HepG2 (cell line): Measurements from ENCODE around the gene SMAP2. TPM values are rescaled to one million over a fixed set of nuclear protein-coding genes. Genes with fewer than 3 reads are reported as not detected.

ENCODE experiments used
- CEBPG ChIP-seq: IDR thresholded peaks from 2 replicates; pipeline ENCODE4 v1.6.1; 2016
- CREM ChIP-seq, 2 experiments: sonication (generic) in 1 of 2; formaldehyde crosslinking in 1 of 2; IDR thresholded peaks; 2 replicates each; pipeline versions ENCODE4 v1.4.0 to v1.6.1; 2016 to 2020; ENCODE audit warnings: antibody characterized with exemption in 1 of 2, mild to moderate bottlenecking in 1 of 2, missing genetic modification reagents in 1 of 2
- ELF1 ChIP-seq: sonication (generic); formaldehyde crosslinking; IDR thresholded peaks from 2 replicates; pipeline ENCODE4 v1.4.0; 2020; ENCODE audit warnings: missing genetic modification reagents
- HNRNPK ChIP-seq: fragments of 200-400 bp; formaldehyde crosslinking; IDR thresholded peaks from 2 replicates; pipeline ENCODE4 v1.6.1; 2018; ENCODE audit warnings: low read length, low read depth, moderate library complexity, mild to moderate bottlenecking; ENCODE audit not compliant: poor library complexity, severe bottlenecking
- IRF2 ChIP-seq: IDR thresholded peaks from 2 replicates; pipeline ENCODE4 v1.6.1; 2018; ENCODE audit warnings: missing genetic modification reagents, missing compliant biosample characterization
- MIER3 ChIP-seq: IDR thresholded peaks from 2 replicates; pipeline ENCODE4 v1.6.1; 2016; ENCODE audit warnings: missing compliant biosample characterization, borderline replicate concordance
- NR2C2 ChIP-seq: sonication (generic); formaldehyde crosslinking; IDR thresholded peaks from 2 replicates; pipeline ENCODE4 v1.4.0; 2020; ENCODE audit warnings: missing genetic modification reagents, mild to moderate bottlenecking, moderate library complexity, borderline replicate concordance
- RBFOX2 ChIP-seq: fragments of 200-400 bp; formaldehyde crosslinking; IDR thresholded peaks from 2 replicates; pipeline ENCODE4 v1.6.1; 2017; ENCODE audit warnings: low read depth, mild to moderate bottlenecking, low read length
- RFX5 ChIP-seq: IDR thresholded peaks from 2 replicates; pipeline ENCODE4 v1.6.1; 2011; ENCODE audit warnings: low read depth, low read length, improper control_type of control experiment
- SOX5 ChIP-seq: IDR thresholded peaks from 2 replicates; pipeline ENCODE4 v1.6.1; 2016; ENCODE audit warnings: borderline replicate concordance
- STAT5B ChIP-seq: sonication (generic); formaldehyde crosslinking; IDR thresholded peaks from 2 replicates; pipeline ENCODE4 v1.4.0; 2020; ENCODE audit warnings: missing genetic modification reagents
- TBX3 ChIP-seq: fragments of 450-650 bp; IDR thresholded peaks from 2 replicates; pipeline ENCODE4 v1.6.1; 2017; ENCODE audit warnings: antibody characterized with exemption, mild to moderate bottlenecking, inconsistent platforms, borderline replicate concordance
- TFDP1 ChIP-seq: IDR thresholded peaks from 2 replicates; pipeline ENCODE4 v1.6.1; 2016; ENCODE audit warnings: missing compliant biosample characterization, missing genetic modification reagents, borderline replicate concordance
- THYN1 ChIP-seq: sonication (generic); formaldehyde crosslinking; IDR thresholded peaks from 2 replicates; pipeline ENCODE4 v1.8.1; 2023; ENCODE audit warnings: low read depth, mild to moderate bottlenecking, moderate library complexity, missing genetic modification reagents, borderline replicate concordance
- ZFP37 ChIP-seq: sonication (generic); formaldehyde crosslinking; IDR thresholded peaks from 2 replicates; pipeline ENCODE4 v1.4.0; 2020; ENCODE audit warnings: missing genetic modification reagents, borderline replicate concordance
- ZNF205 ChIP-seq: IDR thresholded peaks from 2 replicates; pipeline ENCODE4 v1.6.1; 2018; ENCODE audit warnings: missing biosample characterization, missing genetic modification reagents
- ZNF432 ChIP-seq: sonication (generic); formaldehyde crosslinking; IDR thresholded peaks from 2 replicates; pipeline ENCODE4 v1.5.0; 2020; ENCODE audit warnings: missing genetic modification reagents, mild to moderate bottlenecking, borderline replicate concordance
- ZNF44 ChIP-seq: sonication (generic); formaldehyde crosslinking; IDR thresholded peaks from 2 replicates; pipeline ENCODE4 v1.5.1; 2020; ENCODE audit warnings: mild to moderate bottlenecking, missing genetic modification reagents
- ZNF720 ChIP-seq: sonication (generic); formaldehyde crosslinking; IDR thresholded peaks from 2 replicates; pipeline ENCODE4 v1.4.0; 2020; ENCODE audit warnings: missing genetic modification reagents
- polyA plus RNA-seq, 8 experiments: library from polyadenylated mRNA; depleted of rRNA in 3 of 8; stranded (reverse) in 7 of 8; unstranded in 1 of 8; fragments of >200 nt; fragmentation: Illumina TruSeq in 4 of 8; extraction: Trizol in 4 of 8; gene quantifications; 2 replicates each; pipeline versions ENCODE4 v1.2.1 to v1.2.3, GENCODE V29; 2011 to 2016; ENCODE audit warnings: low read depth in 4 of 8, missing spikeins in 1 of 8, mixed read lengths in 1 of 8; ENCODE audit not compliant: insufficient read depth in 1 of 8
- total RNA-seq, 5 experiments: library from RNA; depleted of rRNA; stranded (reverse); fragments of >200 nt; fragmentation: Illumina TruSeq; extraction: Trizol; gene quantifications; 2 replicates each; pipeline ENCODE4 v1.2.3, GENCODE V29; 2016; ENCODE audit warnings: low read depth in 1 of 5
- TF ChIP-seq, protein P1 (sequence below): sonication (generic); formaldehyde crosslinking; IDR thresholded peaks from 2 replicates; pipeline ENCODE4 v1.5.0; 2020; ENCODE audit warnings: mild to moderate bottlenecking, missing genetic modification reagents
- TF ChIP-seq, protein P2 (sequence below): sonication (generic); formaldehyde crosslinking; IDR thresholded peaks from 2 replicates; pipeline ENCODE4 v1.9.0; 2022; ENCODE audit warnings: missing genetic modification reagents, mild to moderate bottlenecking, borderline replicate concordance
- TF ChIP-seq, protein P3 (sequence below): sonication (generic); formaldehyde crosslinking; IDR thresholded peaks from 2 replicates; pipeline ENCODE4 v1.5.0; 2020; ENCODE audit warnings: missing genetic modification reagents, mild to moderate bottlenecking, borderline replicate concordance
- TF ChIP-seq, protein P4 (sequence below): sonication (generic); formaldehyde crosslinking; IDR thresholded peaks from 2 replicates; pipeline ENCODE4 v1.5.1; 2020; ENCODE audit warnings: missing genetic modification reagents, mild to moderate bottlenecking, borderline replicate concordance
- TF ChIP-seq, protein P5 (sequence below): sonication (generic); formaldehyde crosslinking; IDR thresholded peaks from 2 replicates; pipeline ENCODE4 v1.4.0; 2020; ENCODE audit warnings: mild to moderate bottlenecking, missing genetic modification reagents

The SMAP2 gene
- total and polyA plus RNA-seq, 2 of the 13 experiments (the other 11 are each of a cell fraction or from before 2014, with no cell fraction given): 19.0 to 22.3 TPM

GRCh38 chr1:40414331-40414730 lies 40.8 kb downstream of the SMAP2 start (continued):
- TF ChIP-seq, protein P1, sequence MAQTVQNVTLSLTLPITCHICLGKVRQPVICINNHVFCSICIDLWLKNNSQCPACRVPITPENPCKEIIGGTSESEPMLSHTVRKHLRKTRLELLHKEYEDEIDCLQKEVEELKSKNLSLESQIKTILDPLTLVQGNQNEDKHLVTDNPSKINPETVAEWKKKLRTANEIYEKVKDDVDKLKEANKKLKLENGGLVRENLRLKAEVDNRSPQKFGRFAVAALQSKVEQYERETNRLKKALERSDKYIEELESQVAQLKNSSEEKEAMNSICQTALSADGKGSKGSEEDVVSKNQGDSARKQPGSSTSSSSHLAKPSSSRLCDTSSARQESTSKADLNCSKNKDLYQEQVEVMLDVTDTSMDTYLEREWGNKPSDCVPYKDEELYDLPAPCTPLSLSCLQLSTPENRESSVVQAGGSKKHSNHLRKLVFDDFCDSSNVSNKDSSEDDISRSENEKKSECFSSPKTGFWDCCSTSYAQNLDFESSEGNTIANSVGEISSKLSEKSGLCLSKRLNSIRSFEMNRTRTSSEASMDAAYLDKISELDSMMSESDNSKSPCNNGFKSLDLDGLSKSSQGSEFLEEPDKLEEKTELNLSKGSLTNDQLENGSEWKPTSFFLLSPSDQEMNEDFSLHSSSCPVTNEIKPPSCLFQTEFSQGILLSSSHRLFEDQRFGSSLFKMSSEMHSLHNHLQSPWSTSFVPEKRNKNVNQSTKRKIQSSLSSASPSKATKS (CRISPR knock-in tag): no peak
- no peak for TF ChIP-seq ELF1 (CRISPR knock-in tag)
- TF ChIP-seq, protein P2, sequence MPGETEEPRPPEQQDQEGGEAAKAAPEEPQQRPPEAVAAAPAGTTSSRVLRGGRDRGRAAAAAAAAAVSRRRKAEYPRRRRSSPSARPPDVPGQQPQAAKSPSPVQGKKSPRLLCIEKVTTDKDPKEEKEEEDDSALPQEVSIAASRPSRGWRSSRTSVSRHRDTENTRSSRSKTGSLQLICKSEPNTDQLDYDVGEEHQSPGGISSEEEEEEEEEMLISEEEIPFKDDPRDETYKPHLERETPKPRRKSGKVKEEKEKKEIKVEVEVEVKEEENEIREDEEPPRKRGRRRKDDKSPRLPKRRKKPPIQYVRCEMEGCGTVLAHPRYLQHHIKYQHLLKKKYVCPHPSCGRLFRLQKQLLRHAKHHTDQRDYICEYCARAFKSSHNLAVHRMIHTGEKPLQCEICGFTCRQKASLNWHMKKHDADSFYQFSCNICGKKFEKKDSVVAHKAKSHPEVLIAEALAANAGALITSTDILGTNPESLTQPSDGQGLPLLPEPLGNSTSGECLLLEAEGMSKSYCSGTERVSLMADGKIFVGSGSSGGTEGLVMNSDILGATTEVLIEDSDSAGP: no peak
- no peak for TF ChIP-seq TBX3
- TF ChIP-seq NR2C2 (CRISPR knock-in tag): 0 out of 2 replicates have a peak, but pooled peaks have one; percentile 34
- TF ChIP-seq, protein P3, sequence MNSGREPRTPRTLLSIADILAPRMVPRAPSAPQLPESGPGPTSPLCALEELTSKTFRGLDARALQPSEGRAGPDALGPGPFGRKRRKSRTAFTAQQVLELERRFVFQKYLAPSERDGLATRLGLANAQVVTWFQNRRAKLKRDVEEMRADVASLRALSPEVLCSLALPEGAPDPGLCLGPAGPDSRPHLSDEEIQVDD (CRISPR knock-in tag): no peak
- no peak for TF ChIP-seq ZNF720 (CRISPR knock-in tag)
- TF ChIP-seq, protein P4, sequence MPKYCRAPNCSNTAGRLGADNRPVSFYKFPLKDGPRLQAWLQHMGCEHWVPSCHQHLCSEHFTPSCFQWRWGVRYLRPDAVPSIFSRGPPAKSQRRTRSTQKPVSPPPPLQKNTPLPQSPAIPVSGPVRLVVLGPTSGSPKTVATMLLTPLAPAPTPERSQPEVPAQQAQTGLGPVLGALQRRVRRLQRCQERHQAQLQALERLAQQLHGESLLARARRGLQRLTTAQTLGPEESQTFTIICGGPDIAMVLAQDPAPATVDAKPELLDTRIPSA (CRISPR knock-in tag): no peak
- no peak for TF ChIP-seq ZNF44 (CRISPR knock-in tag)
- TF ChIP-seq IRF2 (CRISPR knock-in tag): peak; percentile 51; the same call in 1 of the 2 replicates
- TF ChIP-seq STAT5B (CRISPR knock-in tag): no peak
- TF ChIP-seq ZNF205 (CRISPR knock-in tag): peak; percentile 96
- no peak for TF ChIP-seq ZFP37
- no peak for TF ChIP-seq RFX5
- TF ChIP-seq THYN1 (CRISPR knock-in tag): no peak
- TF ChIP-seq HNRNPK: no peak
- peak; percentile 31; the same call in 1 of the 2 replicates for TF ChIP-seq CREM (IDR thresholded peaks at IDR 0.05)
- no peak for TF ChIP-seq CREM (CRISPR knock-in tag; IDR thresholded peaks at IDR 0.05)
- TF ChIP-seq MIER3 (CRISPR knock-in tag): no peak
- TF ChIP-seq RBFOX2: no peak
- TF ChIP-seq, protein P5, sequence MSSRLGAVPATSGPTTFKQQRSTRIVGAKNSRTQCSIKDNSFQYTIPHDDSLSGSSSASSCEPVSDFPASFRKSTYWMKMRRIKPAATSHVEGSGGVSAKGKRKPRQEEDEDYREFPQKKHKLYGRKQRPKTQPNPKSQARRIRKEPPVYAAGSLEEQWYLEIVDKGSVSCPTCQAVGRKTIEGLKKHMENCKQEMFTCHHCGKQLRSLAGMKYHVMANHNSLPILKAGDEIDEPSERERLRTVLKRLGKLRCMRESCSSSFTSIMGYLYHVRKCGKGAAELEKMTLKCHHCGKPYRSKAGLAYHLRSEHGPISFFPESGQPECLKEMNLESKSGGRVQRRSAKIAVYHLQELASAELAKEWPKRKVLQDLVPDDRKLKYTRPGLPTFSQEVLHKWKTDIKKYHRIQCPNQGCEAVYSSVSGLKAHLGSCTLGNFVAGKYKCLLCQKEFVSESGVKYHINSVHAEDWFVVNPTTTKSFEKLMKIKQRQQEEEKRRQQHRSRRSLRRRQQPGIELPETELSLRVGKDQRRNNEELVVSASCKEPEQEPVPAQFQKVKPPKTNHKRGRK (CRISPR knock-in tag): no peak
- no peak for TF ChIP-seq ZNF432 (CRISPR knock-in tag)
- TF ChIP-seq SOX5 (CRISPR knock-in tag): peak; percentile 64
- TF ChIP-seq CEBPG (CRISPR knock-in tag): 0 out of 2 replicates have a peak, but pooled peaks have one; percentile 14
- no peak for TF ChIP-seq TFDP1 (CRISPR knock-in tag)
